CD4-positive, alpha-beta T cell treated with Interleukin-12 subunit alpha and Interleukin-12 subunit beta, for 1 hour (primary cell): Measurements from ENCODE around the gene CDK16.

Experiments used
- DNase-seq: peaks from one replicate; pipeline ENCODE4 v3.0.0-alpha.2; 2020

CDK16 gene

DNA sequence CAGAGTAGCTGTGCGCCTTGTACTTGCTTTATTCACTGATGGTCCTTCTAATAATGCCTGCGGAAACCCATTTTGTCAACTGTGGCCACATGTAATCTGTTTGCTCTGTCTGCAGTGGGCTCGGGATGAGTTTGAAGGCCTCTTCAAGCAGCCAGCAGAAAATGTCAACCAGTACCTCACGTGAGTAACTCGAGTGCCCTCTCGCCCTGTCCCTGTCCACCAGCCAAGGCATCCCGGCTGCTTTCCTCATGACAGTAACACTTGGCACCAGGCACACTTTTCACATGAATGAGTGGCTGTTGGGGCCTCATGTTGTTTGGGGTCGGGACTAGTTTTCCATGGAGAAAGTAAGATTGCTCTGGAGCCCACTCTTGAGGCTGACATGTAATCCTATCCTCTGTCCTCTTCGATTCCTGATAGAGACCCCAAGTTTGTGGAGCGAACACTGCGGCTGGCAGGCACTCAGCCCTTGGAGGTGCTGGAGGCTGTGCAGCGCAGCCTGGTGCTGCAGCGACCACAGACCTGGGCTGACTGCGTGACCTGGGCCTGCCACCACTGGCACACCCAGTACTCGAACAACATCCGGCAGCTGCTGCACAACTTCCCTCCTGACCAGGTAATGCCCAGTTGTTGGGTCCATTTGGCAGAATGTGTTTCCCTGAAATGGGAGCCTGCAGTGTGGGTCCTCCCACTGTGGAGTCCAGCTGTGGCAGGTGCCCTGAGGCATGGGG is 8.8 kb upstream of the CDK16 start:
- DNase-seq: no peak

DNA sequence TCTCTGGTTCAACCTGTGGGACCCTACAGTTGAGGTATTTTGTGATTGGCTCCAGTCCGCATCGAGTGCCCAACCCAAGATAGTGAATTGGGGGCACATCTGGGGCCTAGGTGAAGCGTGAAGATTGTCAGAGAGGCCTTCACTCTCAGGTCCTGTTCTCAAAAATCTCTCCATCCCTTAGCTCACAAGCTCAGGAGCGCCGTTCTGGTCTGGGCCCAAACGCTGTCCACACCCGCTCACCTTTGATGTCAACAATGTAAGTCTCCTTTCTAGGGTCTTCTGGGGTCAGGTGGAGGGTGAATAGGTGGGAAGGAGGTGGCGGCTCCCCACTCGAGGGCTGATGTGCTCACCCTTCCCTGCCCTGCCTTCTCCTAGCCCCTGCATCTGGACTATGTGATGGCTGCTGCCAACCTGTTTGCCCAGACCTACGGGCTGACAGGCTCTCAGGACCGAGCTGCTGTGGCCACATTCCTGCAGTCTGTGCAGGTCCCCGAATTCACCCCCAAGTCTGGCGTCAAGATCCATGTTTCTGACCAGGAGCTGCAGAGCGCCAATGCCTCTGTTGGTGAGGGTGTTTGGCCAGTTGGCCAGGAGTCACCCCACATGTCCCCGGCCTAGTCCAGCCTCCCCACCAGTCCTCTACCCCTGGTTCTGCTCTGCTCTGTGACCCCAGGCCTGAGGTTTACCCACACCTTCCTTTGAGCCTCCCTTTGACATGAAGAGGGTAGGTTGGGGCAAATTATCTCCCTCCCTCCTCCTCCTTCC is 7.6 kb upstream of the CDK16 start:
- DNase-seq: no peak

DNA sequence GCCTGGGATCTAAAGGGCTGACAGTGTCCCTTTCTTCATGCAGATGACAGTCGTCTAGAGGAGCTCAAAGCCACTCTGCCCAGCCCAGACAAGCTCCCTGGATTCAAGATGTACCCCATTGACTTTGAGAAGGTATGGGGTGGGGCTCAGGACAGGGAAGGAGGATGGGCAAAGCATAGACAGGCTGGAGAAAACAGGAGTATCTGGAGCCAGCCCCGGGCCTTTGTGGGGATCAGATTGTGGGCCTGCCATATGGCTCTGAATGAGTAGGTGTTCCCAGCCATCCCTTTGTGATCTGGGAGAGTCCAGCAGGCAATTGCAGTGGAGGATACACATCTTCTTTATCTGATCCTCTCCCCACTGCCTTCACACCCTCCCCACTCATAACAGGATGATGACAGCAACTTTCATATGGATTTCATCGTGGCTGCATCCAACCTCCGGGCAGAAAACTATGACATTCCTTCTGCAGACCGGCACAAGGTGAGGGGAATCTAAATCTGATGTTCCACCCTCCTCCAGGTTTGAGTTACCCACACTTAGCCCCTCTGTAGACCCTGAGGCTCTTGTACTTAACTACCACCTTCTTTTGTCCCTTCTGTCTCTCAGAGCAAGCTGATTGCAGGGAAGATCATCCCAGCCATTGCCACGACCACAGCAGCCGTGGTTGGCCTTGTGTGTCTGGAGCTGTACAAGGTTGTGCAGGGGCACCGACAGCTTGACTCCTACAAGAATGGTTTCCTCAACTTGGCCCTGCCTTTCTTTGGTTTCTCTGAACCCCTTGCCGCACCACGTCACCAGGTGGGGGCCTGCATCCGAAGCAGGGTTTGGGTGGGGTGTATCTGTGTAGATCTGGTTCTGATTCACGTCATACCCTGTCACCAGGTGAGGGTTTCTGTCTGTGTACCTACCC is 5.8 kb upstream of the CDK16 start:
- no peak for DNase-seq

- no peak for DNase-seq
Measured at GRCh38 chrX:47214435-47215077, 3.9 kb upstream of the CDK16 start.

DNA sequence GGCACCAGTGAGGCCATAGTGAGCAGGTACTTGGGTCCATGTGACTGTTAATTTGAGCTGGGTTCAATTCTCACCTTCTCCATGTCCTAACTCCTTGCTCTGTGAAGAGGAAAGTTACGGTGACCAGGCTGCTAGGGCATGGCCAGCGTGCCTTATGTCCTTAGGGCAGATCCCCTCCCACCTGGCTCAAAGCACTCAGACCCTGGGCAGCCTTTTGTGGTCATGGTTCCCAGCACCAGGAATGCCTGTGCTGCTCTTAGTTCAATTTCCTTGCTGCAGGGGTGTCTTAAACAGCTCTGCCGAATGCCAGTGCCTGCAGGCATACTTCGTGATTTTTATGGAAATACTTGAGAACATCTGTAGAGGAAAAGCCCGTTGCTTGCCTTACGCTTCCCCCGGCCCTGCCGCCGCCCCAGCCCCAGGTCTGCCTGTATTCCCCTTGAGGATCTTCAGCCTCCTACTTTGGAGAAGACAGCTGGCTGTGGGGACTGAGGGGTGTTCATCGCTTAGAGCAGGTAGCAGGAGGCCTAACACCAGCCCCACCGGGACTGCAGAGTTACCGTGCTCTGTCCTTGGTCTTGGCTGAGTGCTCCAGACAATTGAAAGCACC is 3.1 kb upstream of the CDK16 start:
- DNase-seq: no peak

- no peak for DNase-seq
Measured at GRCh38 chrX:47216393-47216925, 2.0 kb upstream of the CDK16 start.

- DNase-seq: peak; percentile 33
Measured at GRCh38 chrX:47217121-47217851, 1.2 kb upstream of the CDK16 start.

GRCh38 chrX:47217852-47218279 is 615 bp upstream of the CDK16 start:
- peak; percentile 97 for DNase-seq

DNA sequence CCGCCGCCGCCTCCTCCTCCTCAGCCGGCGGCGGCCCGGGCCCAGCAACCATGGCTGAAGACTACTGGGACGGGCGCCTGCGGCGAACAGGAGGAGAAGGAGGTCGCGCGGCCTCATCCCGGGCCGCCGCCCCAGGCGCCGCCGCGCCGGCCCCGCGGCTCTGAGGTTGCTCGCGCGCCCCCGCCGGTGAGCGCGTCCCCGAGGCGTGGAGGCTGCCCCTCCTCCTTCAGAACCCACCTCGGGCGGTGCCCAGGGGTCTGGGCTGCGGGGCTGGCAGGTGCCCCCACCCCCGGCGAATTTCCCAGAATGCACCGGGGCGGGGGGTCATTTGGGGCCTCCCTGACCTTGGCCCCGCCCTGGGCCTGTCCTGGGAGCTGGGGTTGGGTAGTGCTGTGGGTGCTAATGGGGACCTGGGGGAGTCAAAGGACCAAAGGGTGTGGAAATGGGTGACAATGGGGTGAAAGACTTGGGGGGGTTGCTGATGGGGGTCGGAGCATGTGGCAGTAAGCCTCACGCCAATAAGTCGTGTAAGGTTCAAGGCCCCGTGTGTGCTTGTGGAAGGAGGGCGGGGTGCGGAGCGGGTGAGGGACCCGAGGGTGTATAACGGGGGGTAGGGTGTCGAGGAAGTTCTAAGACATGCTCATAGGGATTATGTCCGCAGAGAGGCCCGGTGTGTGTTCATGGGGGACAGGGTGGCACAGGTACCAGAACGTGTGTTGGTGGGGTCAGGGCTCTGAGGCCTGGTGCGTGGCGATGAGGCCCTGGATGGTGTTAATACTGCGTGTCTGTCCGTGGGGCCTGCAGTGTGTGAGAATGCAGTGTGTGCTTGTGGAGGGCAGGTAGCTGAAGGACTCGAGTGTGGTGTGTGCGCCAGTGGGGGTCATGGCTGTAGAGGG is 687 bp downstream of the CDK16 start:
- DNase-seq: peak; percentile 63

DNA sequence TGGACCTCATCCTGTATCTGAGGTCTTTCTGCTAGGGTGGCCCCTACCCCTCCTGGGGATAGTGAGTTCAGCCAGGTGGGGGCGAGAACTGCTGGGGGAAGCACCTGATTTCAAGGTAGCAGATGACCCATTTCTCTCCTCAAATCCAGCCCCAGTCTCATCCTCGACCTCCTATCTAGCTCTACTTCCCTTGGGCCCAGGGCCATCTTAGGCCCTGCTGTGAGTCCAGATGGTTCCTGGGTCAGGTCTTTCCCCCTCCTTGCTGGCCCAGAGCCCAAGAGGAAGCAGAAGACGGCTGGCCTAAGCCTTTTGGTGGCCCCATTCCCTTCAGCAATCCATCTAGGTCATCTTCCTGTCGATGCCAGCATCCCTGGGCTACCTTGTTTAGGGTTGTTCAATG is 3.3 kb downstream of the CDK16 start:
- no peak for DNase-seq

DNA sequence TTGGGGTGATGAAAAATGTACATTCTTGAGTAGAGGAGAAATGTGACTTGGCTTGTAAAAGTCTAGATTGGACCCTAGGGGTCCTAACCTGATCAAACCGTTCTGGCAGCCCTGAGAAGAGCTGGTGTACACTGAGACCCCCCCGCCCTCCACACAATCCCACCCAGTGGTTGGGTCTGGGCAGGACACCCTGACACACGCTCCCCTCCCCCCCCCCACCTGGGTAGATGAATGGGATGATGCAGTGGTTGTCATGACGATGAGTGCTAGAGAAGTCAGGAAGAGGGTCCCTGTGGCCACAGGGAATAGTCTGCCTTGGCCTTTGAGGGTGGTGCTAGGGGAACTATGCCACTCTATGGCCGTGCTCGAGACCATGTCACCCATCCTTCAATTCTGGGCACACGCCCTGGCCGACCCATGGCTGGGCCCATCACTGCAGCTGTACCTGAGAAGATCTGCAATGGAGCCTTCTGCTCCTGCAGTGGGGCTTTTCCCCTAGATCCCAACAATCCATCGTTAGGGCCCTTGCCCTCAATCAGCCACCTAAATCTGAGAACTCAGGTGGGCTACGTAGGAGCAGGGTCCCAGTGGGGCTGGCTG is 4.4 kb downstream of the CDK16 start:
- no peak for DNase-seq

- no peak for DNase-seq
Measured at GRCh38 chrX:47223476-47224250, 5.2 kb downstream of the CDK16 start.

DNA sequence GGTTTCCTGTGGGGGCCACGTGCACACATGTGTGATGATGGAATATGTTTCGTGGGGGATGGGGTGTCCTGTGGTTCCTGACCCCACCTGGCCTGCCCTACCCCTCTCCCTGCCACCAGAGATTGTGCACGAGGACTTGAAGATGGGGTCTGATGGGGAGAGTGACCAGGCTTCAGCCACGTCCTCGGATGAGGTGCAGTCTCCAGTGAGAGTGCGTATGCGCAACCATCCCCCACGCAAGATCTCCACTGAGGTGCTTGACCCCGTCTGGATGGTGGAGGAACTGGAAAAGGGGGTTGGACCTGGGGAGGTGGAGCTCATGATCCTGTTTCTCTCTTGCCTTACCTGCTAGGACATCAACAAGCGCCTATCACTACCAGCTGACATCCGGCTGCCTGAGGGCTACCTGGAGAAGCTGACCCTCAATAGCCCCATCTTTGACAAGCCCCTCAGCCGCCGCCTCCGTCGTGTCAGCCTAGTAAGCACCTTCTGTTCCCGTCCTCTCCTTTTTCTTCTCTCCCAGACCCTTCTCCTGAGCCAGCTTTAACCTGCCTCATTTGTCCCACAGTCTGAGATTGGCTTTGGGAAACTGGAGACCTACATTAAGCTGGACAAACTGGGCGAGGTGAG is 5.9 kb downstream of the CDK16 start:
- no peak for DNase-seq

DNA sequence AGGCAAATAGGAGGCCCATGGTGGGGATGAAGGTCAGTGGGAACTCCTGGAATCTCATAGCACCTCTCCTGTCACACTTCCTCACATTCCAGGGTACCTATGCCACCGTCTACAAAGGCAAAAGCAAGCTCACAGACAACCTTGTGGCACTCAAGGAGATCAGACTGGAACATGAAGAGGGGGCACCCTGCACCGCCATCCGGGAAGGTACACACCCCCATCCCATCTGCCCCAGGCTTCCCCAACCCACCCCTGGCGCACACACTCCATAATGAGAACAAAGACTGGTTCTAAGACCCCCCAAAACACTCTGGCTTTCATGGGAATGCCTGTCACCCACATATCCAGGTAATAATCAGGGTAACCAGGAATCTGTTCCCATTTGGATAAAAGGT is 6.4 kb downstream of the CDK16 start:
- no peak for DNase-seq

- DNase-seq: no peak
Measured at GRCh38 chrX:47226071-47226470, 7.6 kb downstream of the CDK16 start.

- DNase-seq: no peak
Measured at GRCh38 chrX:47226531-47227333, 8.3 kb downstream of the CDK16 start.

DNA sequence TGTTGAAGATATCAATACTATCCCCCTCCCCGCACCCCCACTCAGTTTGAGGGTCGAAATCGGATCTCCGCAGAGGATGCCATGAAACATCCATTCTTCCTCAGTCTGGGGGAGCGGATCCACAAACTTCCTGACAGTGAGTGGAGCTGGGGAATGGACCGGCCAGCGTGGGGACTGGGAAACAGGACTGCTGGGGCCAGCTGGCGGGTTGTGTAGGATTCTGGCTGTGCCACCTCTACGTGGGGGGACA is 8.8 kb downstream of the CDK16 start:
- DNase-seq: no peak
